ENCODE measurements around the gene PBX3.

Gene PBX3

DNA sequence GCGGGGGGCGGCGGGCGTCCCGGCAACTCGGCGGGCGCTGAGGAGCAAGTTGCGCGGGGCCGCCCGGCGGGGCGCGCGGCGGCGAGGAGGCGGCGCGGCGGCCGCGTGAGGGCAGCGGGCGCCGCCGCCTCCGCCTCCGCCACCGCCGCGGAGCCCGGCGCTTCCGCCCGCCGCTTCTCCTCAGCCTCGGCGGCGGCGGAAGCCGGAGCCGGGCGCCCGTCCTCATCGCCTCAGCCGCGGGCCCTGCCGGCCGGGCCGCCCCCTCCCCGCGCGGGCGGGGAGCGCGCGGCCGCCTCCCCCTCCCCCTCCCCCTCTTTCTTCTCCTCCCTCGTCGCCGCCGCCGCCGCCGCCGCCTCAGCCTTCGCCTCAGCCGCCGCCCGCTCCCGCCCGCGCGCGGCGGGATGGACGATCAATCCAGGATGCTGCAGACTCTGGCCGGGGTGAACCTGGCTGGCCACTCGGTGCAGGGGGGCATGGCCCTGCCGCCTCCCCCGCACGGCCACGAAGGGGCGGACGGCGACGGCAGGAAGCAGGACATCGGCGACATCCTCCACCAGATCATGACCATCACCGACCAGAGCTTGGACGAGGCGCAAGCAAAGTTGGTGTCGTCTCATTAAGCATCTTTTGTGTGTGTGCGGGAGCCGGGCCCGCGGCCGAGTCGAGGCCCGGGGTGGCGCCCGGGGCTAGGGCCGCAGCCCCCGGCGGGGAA is at the start of gene PBX3:
Gene PBX3, plus strand, starts transcription at position 321 of the 712 bp plus-strand sequence.
- TF ChIP-seq, protein P1, sequence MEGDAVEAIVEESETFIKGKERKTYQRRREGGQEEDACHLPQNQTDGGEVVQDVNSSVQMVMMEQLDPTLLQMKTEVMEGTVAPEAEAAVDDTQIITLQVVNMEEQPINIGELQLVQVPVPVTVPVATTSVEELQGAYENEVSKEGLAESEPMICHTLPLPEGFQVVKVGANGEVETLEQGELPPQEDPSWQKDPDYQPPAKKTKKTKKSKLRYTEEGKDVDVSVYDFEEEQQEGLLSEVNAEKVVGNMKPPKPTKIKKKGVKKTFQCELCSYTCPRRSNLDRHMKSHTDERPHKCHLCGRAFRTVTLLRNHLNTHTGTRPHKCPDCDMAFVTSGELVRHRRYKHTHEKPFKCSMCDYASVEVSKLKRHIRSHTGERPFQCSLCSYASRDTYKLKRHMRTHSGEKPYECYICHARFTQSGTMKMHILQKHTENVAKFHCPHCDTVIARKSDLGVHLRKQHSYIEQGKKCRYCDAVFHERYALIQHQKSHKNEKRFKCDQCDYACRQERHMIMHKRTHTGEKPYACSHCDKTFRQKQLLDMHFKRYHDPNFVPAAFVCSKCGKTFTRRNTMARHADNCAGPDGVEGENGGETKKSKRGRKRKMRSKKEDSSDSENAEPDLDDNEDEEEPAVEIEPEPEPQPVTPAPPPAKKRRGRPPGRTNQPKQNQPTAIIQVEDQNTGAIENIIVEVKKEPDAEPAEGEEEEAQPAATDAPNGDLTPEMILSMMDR (conservative IDR thresholded peaks at IDR 0.05): no peak
- no peak for TF ChIP-seq ZFX (IDR thresholded peaks at IDR 0.05)
- peak within 1 kb of the TSS; percentile 68 for H3K27ac ChIP-seq

DNA sequence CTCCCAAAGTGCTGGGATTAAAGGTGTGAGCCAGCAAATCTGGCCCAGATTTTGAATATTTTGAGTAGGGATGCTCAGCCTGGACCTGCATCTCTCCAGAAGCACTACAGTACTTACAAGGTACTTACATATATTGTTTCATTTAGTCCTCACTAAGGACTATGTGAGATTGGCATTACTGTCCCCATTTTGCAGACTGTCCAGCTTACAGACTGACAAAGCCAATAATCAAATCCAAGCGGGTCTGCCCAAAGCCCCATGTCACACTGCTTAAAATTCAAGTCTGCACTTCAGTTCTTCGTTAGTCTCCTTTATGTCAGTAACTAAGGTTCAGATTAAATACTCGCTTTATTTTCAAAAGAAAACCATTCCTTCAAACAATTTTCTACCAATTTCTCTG is 47.3 kb upstream of the PBX3 start:
- no peak overlapping the region for H3K27ac ChIP-seq
- no peak for TF ChIP-seq ZFX (IDR thresholded peaks at IDR 0.05)
- TF ChIP-seq, protein P1 (conservative IDR thresholded peaks at IDR 0.05): no peak

DNA sequence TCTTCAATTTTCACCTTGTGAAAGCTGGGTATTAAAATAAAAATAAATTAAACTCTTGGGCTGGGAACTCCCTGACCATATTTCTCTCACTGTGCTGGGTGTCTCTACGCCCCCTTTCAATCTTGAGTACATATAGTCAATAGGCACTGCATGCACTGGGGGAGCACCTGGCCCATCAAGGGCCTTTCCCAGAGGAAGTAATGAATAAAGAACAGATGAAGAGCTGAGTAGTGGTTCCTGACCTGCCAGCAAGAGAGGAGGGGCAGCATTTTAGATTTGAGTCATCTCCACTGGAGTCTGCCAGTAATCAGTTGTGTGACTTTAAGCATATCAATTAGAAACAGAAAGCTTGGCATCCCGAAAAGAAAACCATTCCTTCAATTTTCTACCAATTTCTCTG is 46.4 kb upstream of the PBX3 start:
- TF ChIP-seq ZFX (IDR thresholded peaks at IDR 0.05): no peak
- TF ChIP-seq, protein P1 (conservative IDR thresholded peaks at IDR 0.05): no peak
- no peak overlapping the region for H3K27ac ChIP-seq

DNA sequence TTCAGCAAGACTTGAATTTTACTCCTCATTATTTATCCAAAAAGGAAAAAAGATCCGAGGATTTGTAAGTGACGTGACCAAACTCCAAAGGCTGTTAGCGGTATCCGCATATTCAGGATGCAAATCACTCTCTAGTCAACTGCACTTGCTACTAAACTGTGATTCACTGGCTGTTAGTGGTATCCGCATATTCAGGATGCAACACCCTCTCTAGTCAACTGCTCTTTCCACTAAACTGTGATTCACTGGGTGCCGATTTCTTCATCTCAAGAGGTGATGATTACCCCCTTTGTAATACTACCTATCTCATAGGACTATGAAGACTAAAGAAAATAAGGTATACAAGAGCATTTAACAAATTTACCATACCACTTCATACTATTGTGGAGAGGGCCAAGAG is 45.8 kb upstream of the PBX3 start:
- no peak overlapping the region for H3K27ac ChIP-seq
- TF ChIP-seq, protein P1 (conservative IDR thresholded peaks at IDR 0.05): no peak
- TF ChIP-seq ZFX (IDR thresholded peaks at IDR 0.05): no peak

DNA sequence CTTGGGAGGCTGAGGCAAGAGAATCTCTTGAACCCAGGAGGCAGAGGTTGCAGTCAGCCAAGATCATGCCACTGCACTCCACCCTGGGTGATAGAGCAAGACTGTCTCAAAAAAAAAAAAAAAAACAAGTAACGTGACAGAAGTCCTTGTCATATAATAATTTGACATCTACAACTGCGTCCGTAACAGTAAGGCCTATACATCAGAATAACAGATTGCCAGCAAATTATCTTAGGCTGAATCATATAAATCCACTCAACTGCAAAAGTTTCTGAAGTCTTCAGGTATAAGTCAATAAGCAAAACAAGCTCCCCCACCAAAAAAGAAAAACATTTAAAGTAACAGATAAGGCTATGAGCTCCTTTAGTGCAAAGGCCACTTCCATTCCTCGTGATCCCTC is 43.5 kb upstream of the PBX3 start:
- TF ChIP-seq ZFX (IDR thresholded peaks at IDR 0.05): no peak
- TF ChIP-seq, protein P1 (conservative IDR thresholded peaks at IDR 0.05): no peak
- H3K27ac ChIP-seq: no peak overlapping the region

DNA sequence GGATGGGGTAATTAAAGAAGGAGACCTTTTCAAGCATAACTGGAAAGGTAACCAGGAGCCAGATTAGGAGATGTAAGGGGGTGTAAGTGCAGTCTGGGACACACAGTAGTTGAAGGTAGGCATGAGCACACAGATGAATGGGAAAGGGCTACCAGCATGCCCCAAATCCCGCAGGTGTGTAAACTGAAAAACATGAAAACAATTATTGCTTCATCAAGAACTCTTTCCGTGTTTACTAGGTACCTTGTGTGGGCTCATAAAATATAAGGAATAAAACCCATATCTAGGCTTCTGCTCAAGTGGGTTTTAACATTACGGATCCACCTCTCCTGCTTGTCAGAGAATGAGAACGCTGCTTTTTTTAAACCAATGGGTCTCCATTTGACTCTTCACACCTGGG is 41.3 kb upstream of the PBX3 start:
- TF ChIP-seq, protein P1 (conservative IDR thresholded peaks at IDR 0.05): no peak
- no peak for TF ChIP-seq ZFX (IDR thresholded peaks at IDR 0.05)
- H3K27ac ChIP-seq: no peak overlapping the region; the same call in 1 of the 2 replicates

DNA sequence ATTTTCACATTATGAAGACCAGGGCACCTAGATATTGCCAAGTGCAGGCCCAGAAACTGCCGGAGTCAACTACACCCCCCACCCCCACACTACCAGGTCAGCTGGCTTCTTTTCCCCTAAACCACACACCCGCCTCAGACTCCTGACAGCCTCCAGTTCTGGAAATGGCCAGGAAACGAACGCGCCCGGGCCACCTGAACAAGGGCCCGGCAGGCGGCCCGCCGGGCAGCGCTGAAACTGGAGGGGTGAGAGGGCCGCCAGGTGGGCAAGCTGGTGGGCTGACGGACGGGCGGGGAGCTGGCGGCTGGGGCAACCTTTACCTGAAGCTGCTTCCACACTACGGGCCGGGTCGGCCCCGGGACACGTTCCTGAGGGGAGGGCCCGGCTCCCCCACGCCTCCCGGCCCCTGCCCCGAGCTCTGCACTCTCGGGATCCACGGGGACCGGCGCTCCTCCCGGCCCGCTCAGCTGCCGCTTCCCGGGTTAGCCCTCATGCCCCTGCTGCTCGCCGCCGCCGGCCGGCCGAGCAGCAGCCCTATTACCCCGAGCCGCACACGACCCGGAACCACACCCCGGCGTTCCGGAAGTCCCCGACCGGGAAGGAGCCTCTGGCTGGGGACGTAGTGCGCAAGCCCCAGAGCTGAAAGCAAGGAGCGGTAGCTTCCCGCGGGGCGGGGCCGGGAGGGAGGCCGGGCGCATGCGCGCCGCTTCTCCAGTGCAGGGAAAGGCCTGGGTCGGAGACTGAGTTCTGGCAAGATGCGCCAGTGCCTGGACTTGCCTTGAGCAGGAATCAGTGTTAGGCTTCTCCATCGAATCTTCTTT is 40.3 kb upstream of the PBX3 start, which contains the start of gene MAPKAP1:
Gene MAPKAP1, minus strand, starts transcription at position 558 of the 821 bp plus-strand sequence. CDS start 34,634 bp downstream, outside the sequence.
- peak within 1 kb of the TSS; percentile 83 for H3K27ac ChIP-seq
- TF ChIP-seq ZFX (IDR thresholded peaks at IDR 0.05): peak; percentile 93
- TF ChIP-seq, protein P1 (conservative IDR thresholded peaks at IDR 0.05): no peak

Data from C4-2B (cell line).